Coronary artery (tissue), 2 donors: ENCODE data around the gene NIT1.
A peak's percentile ranks its signal among the peaks of the same experiment; 100 is the strongest.

Experiments
- DNase-seq: peaks from one replicate; pipeline ENCODE4 v3.0.0-alpha.2; 2017; ENCODE audit warnings: low spot score
- H3K27ac ChIP-seq, 2 donors: fragments of 200-600 bp; sonication (generic); one replicate each; pipeline ENCODE4 v1.5.1; 2016 to 2019
- H3K4me3 ChIP-seq: fragments of 200-600 bp; sonication (generic); 2 replicates; pipeline ENCODE4 v1.5.1; 2016; ENCODE audit warnings: mild to moderate bottlenecking, moderate library complexity
- CTCF ChIP-seq: fragments of 200-600 bp; sonication (generic); IDR thresholded peaks from one replicate; pipeline ENCODE4 v1.5.1; 2019; ENCODE audit warnings: antibody characterized with exemption

NIT1 gene

GRCh38 chr1:161158316-161159010, 40.6 kb downstream of the NIT1 start:
- no peak for DNase-seq
- peak overlapping the region; percentile 80 to 88 for H3K27ac ChIP-seq
- H3K4me3 ChIP-seq, result peak overlapping the region; percentile 93
- TF ChIP-seq CTCF, result no peak

GRCh38 chr1:161159087-161159912, 41.4 kb downstream of the NIT1 start, which contains the start of gene USP21:
Gene USP21 (plus strand): TSS chr1:161159500. CDS start chr1:161160641, 1,141 bp downstream.
- TF ChIP-seq CTCF, result no peak

GRCh38 chr1:161159913-161160243, 42.0 kb downstream of the NIT1 start:
- TF ChIP-seq CTCF, result no peak
- Histone ChIP-seq H3K4me3 (peak overlapping the region; percentile 93), H3K27ac (peak overlapping the region; percentile 80 to 88)
- no peak for DNase-seq

More at GRCh38 chr1:161159087-161159912, 41.4 kb downstream of the NIT1 start, which contains the start of gene USP21:
- peak within 1 kb of the TSS; percentile 93 for H3K4me3 ChIP-seq
- peak; percentile 94 for DNase-seq
- peak within 1 kb of the TSS; percentile 80 to 88 for H3K27ac ChIP-seq

GRCh38 chr1:161160671-161161145, 42.8 kb downstream of the NIT1 start:
- H3K27ac ChIP-seq, result peak overlapping the region in 1 of 2 donors; percentile 88
- TF ChIP-seq CTCF, result no peak
- H3K4me3 ChIP-seq, result no peak overlapping the region
- DNase-seq, result no peak

GRCh38 chr1:161161652-161162051, 43.7 kb downstream of the NIT1 start:
- DNase-seq, result no peak
- no peak overlapping the region for H3K4me3 ChIP-seq
- no peak overlapping the region for H3K27ac ChIP-seq
- TF ChIP-seq CTCF, result no peak

- DNase-seq, result no peak
- Histone ChIP-seq H3K4me3 (no peak overlapping the region), H3K27ac (no peak overlapping the region)
- TF ChIP-seq CTCF, result no peak
Observed at GRCh38 chr1:161162052-161162451, 44.1 kb downstream of the NIT1 start.
